ENCODE results near the gene E2F8.

The E2F8 gene

GRCh38 chr11:19240420-19241259 is at the start of gene E2F8:
Gene E2F8 (minus strand): TSS chr11:19240945. CDS start chr11:19240121, 824 bp downstream.
- H3K36me3 ChIP-seq (ENCODE audit: control insufficient read depth, insufficient read depth, low read length): peaks cover 38% of the 10 kb centered on the region
- H3K9me3 ChIP-seq (ENCODE audit: control insufficient read depth, insufficient read depth, low read length): no peaks in the 10 kb centered on the region
- H3K9ac ChIP-seq (ENCODE audit: low read depth, low read length): peak within 1 kb of the TSS; percentile 82
- H3K27ac ChIP-seq (ENCODE audit: low read depth, low read length): peak within 1 kb of the TSS; percentile 85
- H3K27me3 ChIP-seq (ENCODE audit: control insufficient read depth, insufficient read depth, low read length): peaks cover 27% of the 10 kb centered on the region
- no peaks in the 10 kb centered on the region for H3K4me1 ChIP-seq (ENCODE audit: control insufficient read depth, insufficient read depth, low read length)
- peak within 1 kb of the TSS; percentile 82 for H3K4me3 ChIP-seq (ENCODE audit: low read depth, low read length)

GRCh38 chr11:19290356-19290755 is 49.6 kb upstream of the E2F8 start:
- H3K4me1 ChIP-seq (ENCODE audit: control insufficient read depth, insufficient read depth, low read length): no peaks in the 10 kb centered on the region
- no peak overlapping the region for H3K9ac ChIP-seq (ENCODE audit: low read depth, low read length)
- H3K27ac ChIP-seq (ENCODE audit: low read depth, low read length): no peak overlapping the region

GRCh38 chr11:19288256-19288655 is 47.5 kb upstream of the E2F8 start:
- no peak overlapping the region for H3K4me3 ChIP-seq (ENCODE audit: low read depth, low read length)
- H3K9me3 ChIP-seq (ENCODE audit: control insufficient read depth, insufficient read depth, low read length): no peaks in the 10 kb centered on the region
- H3K27ac ChIP-seq (ENCODE audit: low read depth, low read length): no peak overlapping the region
- H3K4me1 ChIP-seq (ENCODE audit: control insufficient read depth, insufficient read depth, low read length): no peaks in the 10 kb centered on the region
- no peaks in the 10 kb centered on the region for H3K27me3 ChIP-seq (ENCODE audit: control insufficient read depth, insufficient read depth, low read length)
- no peaks in the 10 kb centered on the region for H3K36me3 ChIP-seq (ENCODE audit: control insufficient read depth, insufficient read depth, low read length)
- H3K9ac ChIP-seq (ENCODE audit: low read depth, low read length): no peak overlapping the region

More at GRCh38 chr11:19290356-19290755, 49.6 kb upstream of the E2F8 start:
- Histone ChIP-seq H3K36me3 (ENCODE audit: control insufficient read depth, insufficient read depth, low read length) (no peaks in the 10 kb centered on the region), H3K9me3 (ENCODE audit: control insufficient read depth, insufficient read depth, low read length) (no peaks in the 10 kb centered on the region), H3K4me3 (ENCODE audit: low read depth, low read length) (no peak overlapping the region), H3K27me3 (ENCODE audit: control insufficient read depth, insufficient read depth, low read length) (no peaks in the 10 kb centered on the region)

- H3K9me3 ChIP-seq (ENCODE audit: control insufficient read depth, insufficient read depth, low read length): no peaks in the 10 kb centered on the region
- no peaks in the 10 kb centered on the region for H3K36me3 ChIP-seq (ENCODE audit: control insufficient read depth, insufficient read depth, low read length)
- H3K27ac ChIP-seq (ENCODE audit: low read depth, low read length): no peak overlapping the region
- H3K27me3 ChIP-seq (ENCODE audit: control insufficient read depth, insufficient read depth, low read length): no peaks in the 10 kb centered on the region
- H3K4me3 ChIP-seq (ENCODE audit: low read depth, low read length): no peak overlapping the region
- H3K9ac ChIP-seq (ENCODE audit: low read depth, low read length): no peak overlapping the region
- H3K4me1 ChIP-seq (ENCODE audit: control insufficient read depth, insufficient read depth, low read length): no peaks in the 10 kb centered on the region
These were observed 45.7 kb upstream of the E2F8 start for GRCh38 chr11:19286411-19286810.

GRCh38 chr11:19284881-19285280 is 44.1 kb upstream of the E2F8 start:
- Histone ChIP-seq H3K27ac (ENCODE audit: low read depth, low read length) (no peak overlapping the region), H3K4me1 (ENCODE audit: control insufficient read depth, insufficient read depth, low read length) (peaks cover 13% of the 10 kb centered on the region), H3K36me3 (ENCODE audit: control insufficient read depth, insufficient read depth, low read length) (no peaks in the 10 kb centered on the region), H3K9ac (ENCODE audit: low read depth, low read length) (no peak overlapping the region), H3K4me3 (ENCODE audit: low read depth, low read length) (no peak overlapping the region), H3K9me3 (ENCODE audit: control insufficient read depth, insufficient read depth, low read length) (no peaks in the 10 kb centered on the region), H3K27me3 (ENCODE audit: control insufficient read depth, insufficient read depth, low read length) (no peaks in the 10 kb centered on the region)

GRCh38 chr11:19283991-19284390 is 43.2 kb upstream of the E2F8 start:
- no peak overlapping the region for H3K4me3 ChIP-seq (ENCODE audit: low read depth, low read length)
- no peaks in the 10 kb centered on the region for H3K36me3 ChIP-seq (ENCODE audit: control insufficient read depth, insufficient read depth, low read length)
- H3K4me1 ChIP-seq (ENCODE audit: control insufficient read depth, insufficient read depth, low read length): peaks cover 20% of the 10 kb centered on the region
- H3K9ac ChIP-seq (ENCODE audit: low read depth, low read length): no peak overlapping the region
- no peak overlapping the region for H3K27ac ChIP-seq (ENCODE audit: low read depth, low read length)
- no peaks in the 10 kb centered on the region for H3K9me3 ChIP-seq (ENCODE audit: control insufficient read depth, insufficient read depth, low read length)
- no peaks in the 10 kb centered on the region for H3K27me3 ChIP-seq (ENCODE audit: control insufficient read depth, insufficient read depth, low read length)

GRCh38 chr11:19281555-19281954 is 40.8 kb upstream of the E2F8 start:
- no peaks in the 10 kb centered on the region for H3K36me3 ChIP-seq (ENCODE audit: control insufficient read depth, insufficient read depth, low read length)
- no peaks in the 10 kb centered on the region for H3K27me3 ChIP-seq (ENCODE audit: control insufficient read depth, insufficient read depth, low read length)
- no peak overlapping the region for H3K4me3 ChIP-seq (ENCODE audit: low read depth, low read length)
- H3K4me1 ChIP-seq (ENCODE audit: control insufficient read depth, insufficient read depth, low read length): peaks cover 20% of the 10 kb centered on the region
- H3K9ac ChIP-seq (ENCODE audit: low read depth, low read length): no peak overlapping the region
- no peak overlapping the region for H3K27ac ChIP-seq (ENCODE audit: low read depth, low read length)
- H3K9me3 ChIP-seq (ENCODE audit: control insufficient read depth, insufficient read depth, low read length): no peaks in the 10 kb centered on the region

- Histone ChIP-seq H3K9ac (ENCODE audit: low read depth, low read length) (no peak overlapping the region), H3K27me3 (ENCODE audit: control insufficient read depth, insufficient read depth, low read length) (no peaks in the 10 kb centered on the region), H3K4me1 (ENCODE audit: control insufficient read depth, insufficient read depth, low read length) (peaks cover 20% of the 10 kb centered on the region), H3K36me3 (ENCODE audit: control insufficient read depth, insufficient read depth, low read length) (no peaks in the 10 kb centered on the region), H3K4me3 (ENCODE audit: low read depth, low read length) (no peak overlapping the region), H3K27ac (ENCODE audit: low read depth, low read length) (no peak overlapping the region), H3K9me3 (ENCODE audit: control insufficient read depth, insufficient read depth, low read length) (no peaks in the 10 kb centered on the region)
These were observed 40.3 kb upstream of the E2F8 start for GRCh38 chr11:19281041-19281440.

- Histone ChIP-seq H3K9me3 (ENCODE audit: control insufficient read depth, insufficient read depth, low read length) (no peaks in the 10 kb centered on the region), H3K4me3 (ENCODE audit: low read depth, low read length) (no peak overlapping the region), H3K36me3 (ENCODE audit: control insufficient read depth, insufficient read depth, low read length) (no peaks in the 10 kb centered on the region), H3K4me1 (ENCODE audit: control insufficient read depth, insufficient read depth, low read length) (peaks cover 20% of the 10 kb centered on the region), H3K27me3 (ENCODE audit: control insufficient read depth, insufficient read depth, low read length) (no peaks in the 10 kb centered on the region), H3K27ac (ENCODE audit: low read depth, low read length) (no peak overlapping the region), H3K9ac (ENCODE audit: low read depth, low read length) (no peak overlapping the region)
These were observed 38.7 kb upstream of the E2F8 start for GRCh38 chr11:19279451-19279850.

- peaks cover 20% of the 10 kb centered on the region for H3K4me1 ChIP-seq (ENCODE audit: control insufficient read depth, insufficient read depth, low read length)
- no peaks in the 10 kb centered on the region for H3K9me3 ChIP-seq (ENCODE audit: control insufficient read depth, insufficient read depth, low read length)
- no peaks in the 10 kb centered on the region for H3K36me3 ChIP-seq (ENCODE audit: control insufficient read depth, insufficient read depth, low read length)
- no peak overlapping the region for H3K9ac ChIP-seq (ENCODE audit: low read depth, low read length)
- H3K27me3 ChIP-seq (ENCODE audit: control insufficient read depth, insufficient read depth, low read length): no peaks in the 10 kb centered on the region
- H3K4me3 ChIP-seq (ENCODE audit: low read depth, low read length): no peak overlapping the region
- H3K27ac ChIP-seq (ENCODE audit: low read depth, low read length): no peak overlapping the region
These were observed 36.4 kb upstream of the E2F8 start for GRCh38 chr11:19276859-19277808.

GRCh38 chr11:19275496-19275895 is 34.8 kb upstream of the E2F8 start:
- H3K27ac ChIP-seq (ENCODE audit: low read depth, low read length): no peak overlapping the region
- H3K27me3 ChIP-seq (ENCODE audit: control insufficient read depth, insufficient read depth, low read length): no peaks in the 10 kb centered on the region
- no peak overlapping the region for H3K9ac ChIP-seq (ENCODE audit: low read depth, low read length)
- no peak overlapping the region for H3K4me3 ChIP-seq (ENCODE audit: low read depth, low read length)
- no peaks in the 10 kb centered on the region for H3K9me3 ChIP-seq (ENCODE audit: control insufficient read depth, insufficient read depth, low read length)
- peaks cover 13% of the 10 kb centered on the region for H3K4me1 ChIP-seq (ENCODE audit: control insufficient read depth, insufficient read depth, low read length)
- H3K36me3 ChIP-seq (ENCODE audit: control insufficient read depth, insufficient read depth, low read length): no peaks in the 10 kb centered on the region

Data from HUES48 (cell line).